ENCODE data around the gene GRHL1.

GRHL1 gene

GRCh38 chr2:9948721-9949120, 2.8 kb upstream of the GRHL1 start:
- DNase-seq (ENCODE audit: low spot score) = no peak

DNA sequence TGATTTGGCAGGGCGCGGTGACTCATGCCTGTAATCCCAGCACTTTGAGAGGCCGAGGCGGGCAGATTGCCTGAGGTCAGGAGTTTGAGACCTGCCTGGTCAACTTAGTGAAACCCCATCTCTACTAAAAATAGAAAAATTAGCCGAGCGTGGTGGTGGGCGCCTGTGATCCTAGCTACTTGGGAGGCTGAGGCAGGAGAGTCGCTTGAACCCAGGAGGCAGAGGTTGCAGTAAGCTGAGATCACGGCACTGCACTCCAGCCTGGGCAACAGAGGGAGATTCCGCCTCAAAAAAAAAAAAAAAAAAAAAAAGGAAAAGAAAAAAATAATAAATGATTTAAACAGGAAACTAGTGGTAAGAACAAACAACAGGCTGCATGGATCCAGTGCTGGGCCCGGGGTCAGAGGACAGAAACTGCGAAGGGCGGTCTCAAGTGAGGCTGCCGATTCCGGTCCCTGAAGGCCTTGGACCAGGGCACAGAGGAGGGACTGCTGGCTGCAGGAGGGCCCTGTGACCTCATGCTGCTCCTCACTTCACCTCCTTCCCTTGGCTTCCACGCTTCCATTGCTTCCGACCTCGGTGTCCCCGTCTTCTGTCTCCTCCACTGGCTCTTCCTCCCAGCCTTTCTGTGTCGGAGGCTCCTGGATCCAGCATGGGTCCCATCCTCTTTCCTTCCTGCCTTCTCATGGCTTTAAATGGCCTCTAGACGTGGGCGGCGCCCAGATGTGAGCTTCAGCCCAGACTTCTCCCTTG, 2.1 kb upstream of the GRHL1 start:
- no peak for DNase-seq (ENCODE audit: low spot score)

DNA sequence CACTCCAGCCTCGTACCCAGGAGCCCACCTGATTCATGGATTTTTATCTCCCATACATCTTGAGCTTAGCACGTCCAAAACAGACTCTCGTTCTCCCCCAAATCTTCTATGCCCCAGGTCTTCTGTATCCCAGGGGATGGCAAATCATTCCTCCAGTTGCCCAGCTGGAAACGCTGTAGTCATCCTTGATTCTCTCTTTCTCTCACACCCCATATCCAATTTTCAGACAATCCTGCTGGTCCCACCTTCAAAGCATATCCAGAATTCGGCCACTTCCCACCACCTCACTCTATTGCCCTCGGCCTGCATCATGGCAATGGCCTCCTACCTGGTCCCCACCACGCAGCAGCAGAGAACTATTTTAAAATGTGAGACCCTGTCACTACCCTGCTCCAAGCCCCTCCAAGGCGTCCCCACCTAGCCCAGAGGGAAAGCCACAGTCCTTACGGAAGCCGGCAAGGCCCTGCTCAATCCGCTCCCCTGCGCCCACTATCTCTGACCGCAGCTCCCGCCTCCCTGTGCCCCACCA, 1.4 kb upstream of the GRHL1 start:
- no peak for DNase-seq (ENCODE audit: low spot score)

DNA sequence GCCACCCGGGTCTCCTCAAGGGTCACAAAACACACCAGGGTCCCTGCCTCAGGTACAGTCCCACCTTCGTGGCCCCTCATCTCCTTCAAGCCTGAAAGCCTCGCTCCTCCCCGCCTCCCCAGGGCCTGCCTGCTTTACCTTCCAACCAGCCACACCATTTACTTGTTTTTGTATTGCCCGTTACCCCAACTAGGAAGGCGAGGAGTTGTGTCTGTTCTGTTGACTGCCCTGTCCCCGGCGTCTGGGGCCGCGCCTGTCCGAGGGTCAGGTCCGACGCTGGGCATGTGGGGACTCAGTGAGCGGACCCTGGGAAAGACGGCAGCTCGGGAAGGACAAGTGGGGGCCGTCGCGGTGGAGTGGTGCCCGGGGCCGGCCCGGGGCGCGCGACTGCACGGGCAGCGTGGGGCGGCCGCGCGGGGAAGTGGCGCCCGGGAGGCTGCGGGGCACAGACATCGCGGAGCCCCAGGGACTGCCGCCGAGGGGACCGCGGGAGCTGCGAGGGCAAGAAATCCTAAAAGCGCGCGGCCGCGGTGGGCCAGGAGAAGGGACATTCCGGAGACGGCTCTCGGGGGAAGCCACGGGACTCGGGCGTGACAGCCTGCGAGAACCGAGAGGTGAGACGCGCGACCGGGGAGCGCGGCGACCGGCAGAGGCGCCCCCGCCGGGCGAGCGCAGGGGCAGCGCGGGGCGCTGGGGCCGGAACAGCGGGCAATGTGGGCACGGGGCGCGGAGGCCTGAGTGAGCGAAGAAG, 797 bp upstream of the GRHL1 start:
- peak; percentile 70 for DNase-seq (ENCODE audit: low spot score)

- DNase-seq (ENCODE audit: low spot score) = no peak
Measured at GRCh38 chr2:9951272-9951521, 296 bp upstream of the GRHL1 start.

DNA sequence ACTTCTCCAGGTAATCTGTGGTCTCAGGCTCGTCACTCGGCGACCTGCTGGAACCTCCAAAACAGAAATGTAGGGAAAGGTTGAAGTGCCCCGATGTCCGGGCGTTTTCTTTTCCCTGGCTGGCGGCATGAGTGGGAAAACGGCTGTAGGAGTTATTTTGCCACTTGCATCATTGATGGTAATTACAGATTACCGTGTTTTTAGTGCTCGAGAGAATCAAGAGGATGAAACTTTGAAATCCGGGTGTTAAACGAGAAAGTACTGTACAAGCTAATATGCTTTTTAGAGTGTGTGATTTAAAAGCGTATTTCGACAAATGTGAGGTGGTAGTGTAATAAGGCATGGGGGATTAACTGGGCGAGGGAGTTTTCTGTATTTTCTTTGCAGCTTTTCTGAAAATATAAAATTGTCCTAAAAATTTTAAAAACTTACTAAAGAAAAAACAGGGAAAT, 819 bp downstream of the GRHL1 start:
- DNase-seq (ENCODE audit: low spot score) = no peak

GRCh38 chr2:9952856-9953503, 1.5 kb downstream of the GRHL1 start:
- DNase-seq (ENCODE audit: low spot score) = no peak

DNA sequence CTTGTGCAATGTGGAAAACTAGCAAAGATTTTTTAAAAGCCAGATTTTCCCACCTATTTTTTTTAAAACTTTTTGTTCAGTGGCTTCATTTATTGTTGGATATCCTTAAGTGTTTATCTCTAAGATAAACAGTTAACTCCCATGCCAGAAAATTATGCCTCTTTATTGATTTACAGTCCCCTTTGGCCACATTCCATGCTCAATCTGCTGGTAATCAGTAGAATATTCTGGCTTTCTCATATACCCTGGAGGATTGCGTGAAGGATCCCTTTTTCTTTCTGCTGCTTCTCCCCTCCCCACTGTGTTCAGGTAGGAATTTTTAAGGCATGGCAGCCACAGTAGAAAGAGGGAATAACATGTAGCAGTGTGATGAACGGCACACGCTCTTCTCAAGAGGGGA, 2.6 kb downstream of the GRHL1 start:
- no peak for DNase-seq (ENCODE audit: low spot score)

- no peak for DNase-seq (ENCODE audit: low spot score)
Measured at GRCh38 chr2:9958057-9958456, 6.6 kb downstream of the GRHL1 start.

DNA sequence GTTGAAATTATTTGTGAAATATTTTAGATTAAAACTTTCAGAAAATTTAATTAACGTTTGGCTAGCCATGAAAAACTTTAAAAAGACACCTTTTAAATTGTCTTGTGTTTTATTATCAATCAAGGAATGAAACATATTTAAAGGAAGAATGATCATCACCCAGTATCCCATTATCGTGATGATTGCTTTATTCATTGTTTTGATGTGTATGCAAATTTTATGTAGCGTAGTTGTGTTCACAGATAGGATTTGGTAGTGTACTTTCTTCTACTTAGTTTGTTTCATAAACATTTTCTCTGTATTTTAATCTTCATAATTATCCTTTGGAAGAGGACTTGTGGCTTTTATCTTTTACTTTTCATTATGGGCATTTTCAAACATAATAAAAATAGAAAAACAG, 7.8 kb downstream of the GRHL1 start:
- no peak for DNase-seq (ENCODE audit: low spot score)

GRCh38 chr2:9961013-9961412, 9.5 kb downstream of the GRHL1 start:
- DNase-seq (ENCODE audit: low spot score) = no peak

DNA sequence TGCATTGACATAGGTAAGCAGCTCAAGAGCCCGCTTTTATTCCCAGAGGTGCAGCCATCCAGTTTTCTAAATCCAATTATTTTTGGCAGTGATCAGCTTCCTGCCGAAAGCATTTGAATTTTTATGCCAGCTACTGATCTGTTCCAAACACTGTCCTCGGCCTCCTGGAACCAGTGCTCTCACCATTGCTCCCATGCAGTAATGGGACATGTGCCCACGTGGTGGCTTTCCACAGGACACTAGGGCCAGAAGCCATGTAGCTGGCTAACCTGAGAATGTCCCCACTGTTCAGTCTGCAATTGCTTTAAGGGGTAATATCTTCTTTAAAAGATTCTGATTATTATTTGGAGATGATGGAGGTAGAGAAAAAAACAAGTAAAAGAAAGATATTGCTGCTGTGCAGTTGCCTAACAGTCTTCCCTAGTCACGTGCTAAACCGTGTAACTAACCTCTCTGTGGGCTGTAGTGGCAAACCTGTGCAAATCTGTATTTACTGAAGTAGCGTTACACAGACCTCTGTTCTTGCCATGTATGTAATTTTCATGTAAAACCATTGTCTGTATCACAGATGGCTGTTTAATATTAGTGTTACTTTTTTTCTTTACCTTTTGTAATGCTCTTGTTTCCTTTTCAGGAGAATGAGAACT, 13.0 kb downstream of the GRHL1 start:
- no peak for DNase-seq (ENCODE audit: low spot score)

GRCh38 chr2:9965119-9965822, 13.8 kb downstream of the GRHL1 start:
- DNase-seq (ENCODE audit: low spot score) = no peak

GRCh38 chr2:9966491-9967022, 15.1 kb downstream of the GRHL1 start:
- DNase-seq (ENCODE audit: low spot score) = no peak

- no peak for DNase-seq (ENCODE audit: low spot score)
Measured at GRCh38 chr2:9967053-9967775, 15.7 kb downstream of the GRHL1 start.

GRCh38 chr2:9968553-9969497, 17.3 kb downstream of the GRHL1 start:
- DNase-seq (ENCODE audit: low spot score) = no peak

- DNase-seq (ENCODE audit: low spot score) = no peak
Measured at GRCh38 chr2:9970200-9971044, 18.9 kb downstream of the GRHL1 start.

DNA sequence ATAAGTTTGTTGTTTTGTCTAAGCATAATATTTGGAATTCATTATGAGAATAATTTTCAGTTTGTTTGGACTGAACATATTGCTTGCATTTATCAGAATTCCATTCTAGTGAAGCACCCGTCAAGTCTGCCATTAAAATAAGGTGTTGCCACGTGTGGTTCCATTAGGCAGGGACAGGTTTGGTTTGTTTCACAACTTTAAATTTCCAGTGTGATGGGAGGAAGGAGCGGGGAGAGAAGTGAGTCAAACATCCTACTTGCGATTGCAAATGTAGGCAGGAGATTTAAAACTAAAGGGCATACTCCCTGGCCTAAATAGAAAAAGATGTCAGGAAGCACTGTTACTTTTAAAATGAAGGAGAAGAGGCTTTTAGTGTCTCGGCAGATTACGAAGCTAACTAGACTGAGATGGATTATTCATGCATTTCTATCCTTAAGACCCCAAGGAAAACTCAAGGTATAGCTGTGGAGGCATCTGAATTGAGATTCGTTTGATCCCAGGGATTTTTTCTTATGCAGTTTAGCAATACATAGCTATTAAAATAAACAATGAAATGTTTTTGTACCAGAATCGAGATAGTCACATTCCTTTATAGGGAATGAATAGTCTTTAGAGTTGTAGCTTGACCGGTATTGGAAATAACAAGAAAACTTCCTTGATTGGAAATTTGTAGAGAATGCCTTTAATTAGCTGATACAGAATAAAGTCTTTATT, 19.8 kb downstream of the GRHL1 start:
- no peak for DNase-seq (ENCODE audit: low spot score)

All from AG08396 (cell line).